GM18867 (cell line): ENCODE data around the gene MEF2C.

Source experiments
- ATAC-seq: cut with Tn5 transposase; IDR thresholded peaks from one replicate; pipeline ENCODE4 v1.9.1; 2021; ENCODE audit warnings: mild to moderate bottlenecking, moderate library complexity; ENCODE audit not compliant: unreplicated experiment

MEF2C gene

DNA sequence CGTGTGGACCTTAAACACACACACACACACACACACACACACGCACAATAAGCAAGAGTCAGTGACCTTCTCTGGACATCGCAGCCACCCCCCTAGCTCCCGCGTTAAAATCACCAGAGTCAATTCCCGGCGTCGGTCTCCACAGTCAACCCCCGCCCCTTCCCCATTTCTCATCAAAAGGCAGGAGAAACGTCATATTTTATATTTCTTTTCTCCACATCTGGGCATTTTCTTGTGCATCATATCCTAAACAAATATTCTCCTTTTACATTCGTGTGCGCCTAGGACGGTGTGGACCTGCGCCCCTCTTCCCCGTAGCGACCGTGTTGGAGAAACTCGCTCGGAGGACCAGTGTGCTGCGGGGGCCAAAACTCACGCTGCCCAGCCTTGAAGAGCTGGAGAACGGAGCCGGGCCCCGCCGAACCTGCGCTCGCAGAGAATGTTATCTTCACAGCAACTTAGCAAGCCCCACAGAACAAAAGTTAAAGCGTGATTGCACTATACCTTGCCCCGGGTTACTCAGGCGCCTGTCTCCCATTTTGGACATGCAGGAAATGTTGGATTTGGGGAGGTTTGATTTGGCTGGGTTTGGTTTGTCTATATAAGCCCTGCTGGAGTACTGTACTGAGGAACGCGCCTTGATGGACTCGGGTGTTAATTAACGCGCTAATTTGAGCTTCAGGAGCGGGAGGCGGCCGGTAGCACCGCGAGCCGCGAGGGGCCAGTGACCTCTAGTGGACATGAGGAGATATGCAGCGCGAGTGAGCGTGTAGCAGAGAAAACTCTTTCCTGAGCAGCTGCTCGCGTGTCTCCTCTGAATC is 192.4 kb downstream of the MEF2C start:
- peak; percentile 87 for ATAC-seq

DNA sequence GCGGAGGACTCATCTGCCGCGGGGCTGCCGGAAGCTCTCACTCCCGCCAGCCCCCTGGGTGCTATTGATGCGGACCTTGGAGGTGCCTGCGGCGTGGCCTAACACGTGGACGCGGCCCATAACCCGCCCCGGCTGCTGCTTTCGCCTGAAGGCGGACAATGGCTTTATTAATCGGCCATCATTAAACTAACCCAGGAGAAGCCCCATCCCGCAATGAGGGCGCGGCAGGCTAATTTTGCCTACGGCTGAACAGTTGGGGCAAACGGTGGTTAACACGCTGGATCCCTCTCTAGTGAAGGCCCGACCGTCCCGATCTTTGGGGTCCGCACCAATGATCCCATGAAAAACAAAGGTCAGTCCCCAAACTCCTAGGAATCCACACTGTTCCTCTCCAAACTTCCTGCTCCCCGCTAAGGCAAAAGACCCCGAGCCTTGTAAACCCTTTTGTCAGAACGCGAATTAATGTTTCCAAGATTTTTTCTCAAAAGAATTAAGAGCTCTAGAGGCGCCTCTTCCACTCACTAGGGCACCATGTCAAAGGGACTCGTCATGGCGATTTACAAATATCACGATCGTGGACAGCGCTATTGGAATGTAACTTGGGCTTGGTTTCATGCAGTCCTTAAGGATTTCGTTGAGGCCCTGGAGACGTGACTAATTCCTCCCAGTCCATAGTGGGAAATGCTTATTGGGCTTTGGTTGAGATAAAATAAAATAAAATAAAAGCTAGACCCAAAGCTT is 193.1 kb downstream of the MEF2C start:
- no peak for ATAC-seq

DNA sequence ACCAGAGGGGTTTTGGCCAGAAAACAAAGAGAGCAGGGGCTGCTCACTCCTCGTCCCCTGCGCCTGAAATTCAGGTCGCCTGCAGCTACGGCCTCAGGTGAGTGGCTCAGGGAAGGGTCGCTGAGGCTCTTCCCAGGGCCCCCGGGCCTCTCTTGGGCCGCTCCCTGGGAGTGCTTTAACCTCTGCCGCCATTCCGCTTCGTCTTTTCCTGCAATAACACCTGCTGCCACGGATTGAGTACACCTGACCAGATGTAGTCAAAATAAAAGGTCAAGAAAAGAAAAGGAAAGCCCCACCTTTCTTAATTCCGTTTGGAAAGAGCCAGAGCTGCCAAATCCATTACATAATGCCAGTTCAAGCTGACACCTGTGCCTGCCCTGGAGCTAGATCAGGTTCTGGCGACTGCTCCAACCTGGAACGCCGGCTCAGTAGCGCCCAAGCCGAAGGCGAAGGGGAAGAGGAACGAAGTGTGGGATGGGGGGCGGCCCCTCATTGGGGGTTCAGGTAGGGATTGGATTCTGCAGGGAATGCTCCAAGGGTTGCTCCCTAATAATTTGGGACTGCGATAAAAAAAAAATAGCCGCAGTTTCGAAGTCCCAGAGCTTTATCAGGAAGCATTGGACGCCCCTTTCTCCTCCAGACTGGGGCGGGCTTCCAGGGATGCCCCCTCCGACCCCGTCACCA is 193.9 kb downstream of the MEF2C start:
- no peak for ATAC-seq

GRCh38 chr5:88688156-88688983 is 194.6 kb downstream of the MEF2C start:
- ATAC-seq: no peak

DNA sequence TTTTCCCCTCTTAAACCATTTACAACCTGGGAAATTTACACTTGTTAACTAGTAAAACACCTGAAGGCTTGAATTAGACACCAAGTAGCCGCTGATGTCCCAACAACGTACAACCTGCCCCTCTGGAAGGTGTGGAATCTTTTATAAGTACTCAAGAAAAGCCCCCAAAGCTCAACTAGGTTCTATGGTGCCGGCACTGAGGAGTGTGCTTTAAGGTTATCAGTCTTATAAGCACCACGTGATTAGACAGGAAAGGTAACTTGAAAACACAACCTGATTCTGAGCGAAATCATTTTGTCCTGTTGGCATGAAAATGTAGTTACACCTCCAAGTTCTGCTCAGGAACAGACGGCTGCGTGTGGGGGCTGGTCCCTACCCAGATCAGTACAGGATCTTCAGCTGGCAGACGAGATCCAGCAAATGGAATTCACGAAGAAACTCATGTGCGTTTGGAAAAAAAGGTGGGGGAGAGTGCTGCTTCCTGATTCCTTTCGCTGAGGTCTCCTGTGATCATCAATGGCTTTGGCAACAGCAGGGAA is 195.5 kb downstream of the MEF2C start:
- ATAC-seq: no peak

DNA sequence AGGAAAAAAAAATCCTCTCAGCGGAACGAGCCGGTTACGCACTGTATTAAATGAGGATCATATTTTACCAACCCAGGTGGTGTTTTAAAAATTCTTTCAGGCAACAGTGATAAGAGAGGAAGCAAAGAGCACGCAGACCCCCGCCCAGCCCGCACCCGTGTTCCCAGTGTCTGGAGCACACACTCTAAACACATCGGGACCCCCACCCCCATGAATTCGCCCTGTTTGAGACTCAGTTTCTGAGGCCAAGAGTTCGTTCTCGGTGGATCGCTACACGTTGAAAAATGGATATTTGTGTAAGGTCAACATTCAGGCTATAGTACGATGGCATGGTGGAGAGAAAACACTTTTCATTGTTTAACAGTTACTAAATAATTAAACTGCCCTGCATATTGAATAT is 196.3 kb downstream of the MEF2C start:
- ATAC-seq: no peak

DNA sequence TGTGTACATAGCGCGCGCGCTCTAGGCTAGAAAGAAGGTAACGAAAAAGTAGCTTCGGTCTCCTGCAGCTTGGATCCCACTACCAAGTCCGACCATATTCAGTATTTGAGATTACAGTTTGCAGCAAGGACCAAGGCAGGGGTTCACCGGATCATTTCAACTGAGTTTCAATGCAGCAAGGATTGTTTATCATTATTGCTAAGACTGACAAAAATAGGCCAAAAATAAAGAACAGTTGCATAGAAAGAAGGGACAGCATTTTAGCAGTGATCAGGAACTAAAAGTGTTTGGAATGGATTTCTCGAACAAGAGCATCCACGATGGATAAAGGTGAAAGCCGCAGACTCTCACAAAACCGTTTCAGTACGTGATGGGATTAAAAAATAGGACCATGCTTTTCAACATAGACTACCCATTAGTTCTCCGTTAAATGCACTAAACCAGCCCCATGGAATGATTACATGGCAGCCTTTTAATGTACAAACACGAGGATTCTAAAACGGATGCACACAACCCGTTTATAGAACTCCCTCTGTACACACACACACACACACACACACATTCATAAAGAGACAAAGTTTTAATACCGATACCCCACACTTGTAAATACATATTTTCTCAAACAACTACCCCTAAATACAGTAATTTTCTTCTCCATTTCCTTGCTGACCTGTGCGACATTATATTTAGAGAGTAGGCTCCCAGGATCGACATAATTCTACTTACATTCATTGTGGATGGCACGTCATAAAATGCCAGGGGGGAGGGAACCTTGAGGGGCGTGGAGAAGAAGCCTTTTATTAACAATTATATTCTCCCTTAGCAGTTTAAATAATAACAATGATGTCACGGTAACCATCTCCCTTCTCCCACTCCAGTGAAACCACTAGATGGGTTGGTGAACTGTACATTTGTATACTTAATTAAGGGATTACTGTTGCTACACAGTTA is 197.1 kb downstream of the MEF2C start:
- no peak for ATAC-seq

GRCh38 chr5:88683506-88684135 is 199.4 kb downstream of the MEF2C start:
- peak; percentile 40 for ATAC-seq

GRCh38 chr5:88682881-88683361 is 200.1 kb downstream of the MEF2C start:
- no peak for ATAC-seq

GRCh38 chr5:88682131-88682530 is 200.9 kb downstream of the MEF2C start:
- no peak for ATAC-seq

DNA sequence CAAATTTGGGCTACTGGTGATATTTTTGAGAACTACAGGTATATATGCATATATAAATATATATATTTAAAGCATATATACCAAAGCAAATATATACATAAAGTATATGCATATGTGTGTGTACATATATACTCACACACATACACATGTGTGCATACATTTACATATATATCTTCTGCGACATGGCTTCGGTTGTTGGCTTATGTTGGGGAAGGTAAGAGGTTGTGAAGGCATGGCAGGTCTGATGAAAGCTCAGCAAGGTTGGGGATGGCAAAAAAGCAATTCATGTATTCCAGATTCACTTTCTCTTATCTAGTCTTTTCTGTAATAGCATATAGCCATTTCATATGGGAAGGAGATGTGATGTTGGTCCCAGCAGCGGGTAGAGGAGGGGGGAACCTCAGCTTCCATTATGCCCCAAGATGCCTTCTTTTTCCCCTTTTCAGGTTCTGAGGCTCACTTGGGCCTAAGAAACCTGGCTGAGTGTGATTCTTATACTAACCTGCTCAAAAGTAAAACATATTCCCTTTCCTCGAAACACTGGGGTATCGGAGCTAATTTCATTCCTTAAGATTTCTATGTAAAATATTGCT is 201.7 kb downstream of the MEF2C start:
- ATAC-seq: no peak

GRCh38 chr5:88680253-88681132 is 202.5 kb downstream of the MEF2C start:
- peak; percentile 76 for ATAC-seq

- ATAC-seq: no peak
Observed at GRCh38 chr5:88679638-88680037, 203.3 kb downstream of the MEF2C start.

- ATAC-seq: no peak
Observed at GRCh38 chr5:88678770-88679381, 204.1 kb downstream of the MEF2C start.

GRCh38 chr5:88677943-88678769 is 204.8 kb downstream of the MEF2C start:
- ATAC-seq: no peak

- no peak for ATAC-seq
Observed at GRCh38 chr5:88677376-88677895, 205.5 kb downstream of the MEF2C start.
